Measurements from ENCODE around the gene ITGAV.

GRCh38 chr2:186709529-186710450 lies 119.9 kb downstream of the ITGAV start:
- TF ChIP-seq ZNF274 (IDR thresholded peaks at IDR 0.05; ENCODE audit: low read depth, low read length) (no peak), YY1 (IDR thresholded peaks at IDR 0.05; ENCODE audit: insufficient read depth, insufficient read length) (no peak)

Data from NT2/D1 (cell line).